Measurements from ENCODE around the gene IRS4.

Gene IRS4

GRCh38 chrX:108736509-108737479, at the start of gene IRS4:
IRS4 (minus strand) TSS chrX:108736563.
- no peak for DNase-seq

GRCh38 chrX:108772549-108772948, 36.2 kb upstream of the IRS4 start:
- no peak for DNase-seq

DNA sequence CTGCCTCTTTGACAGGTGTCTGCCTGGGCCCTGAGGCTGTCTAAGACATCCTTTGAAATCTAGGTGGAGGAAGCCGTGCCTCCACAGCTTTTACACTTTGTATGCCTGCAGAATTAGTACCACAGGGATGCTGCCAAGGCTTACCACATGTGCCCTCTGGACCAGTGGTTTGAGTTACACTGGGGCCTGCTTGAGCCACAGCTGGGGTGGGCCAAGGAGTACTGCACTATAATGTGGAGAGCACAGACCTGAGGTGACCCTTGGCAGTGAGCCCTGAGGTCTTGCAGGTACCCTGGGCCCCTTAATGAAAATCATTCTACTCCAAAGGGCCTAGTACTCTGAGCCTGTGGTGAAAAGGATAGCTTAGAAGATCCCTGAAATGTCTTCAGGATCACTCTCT, 27.2 kb upstream of the IRS4 start:
- DNase-seq: no peak

- DNase-seq: no peak
Measured at GRCh38 chrX:108740299-108740774, 4.0 kb upstream of the IRS4 start.

- DNase-seq: no peak
Measured at GRCh38 chrX:108737754-108738153, 1.4 kb upstream of the IRS4 start.

DNA sequence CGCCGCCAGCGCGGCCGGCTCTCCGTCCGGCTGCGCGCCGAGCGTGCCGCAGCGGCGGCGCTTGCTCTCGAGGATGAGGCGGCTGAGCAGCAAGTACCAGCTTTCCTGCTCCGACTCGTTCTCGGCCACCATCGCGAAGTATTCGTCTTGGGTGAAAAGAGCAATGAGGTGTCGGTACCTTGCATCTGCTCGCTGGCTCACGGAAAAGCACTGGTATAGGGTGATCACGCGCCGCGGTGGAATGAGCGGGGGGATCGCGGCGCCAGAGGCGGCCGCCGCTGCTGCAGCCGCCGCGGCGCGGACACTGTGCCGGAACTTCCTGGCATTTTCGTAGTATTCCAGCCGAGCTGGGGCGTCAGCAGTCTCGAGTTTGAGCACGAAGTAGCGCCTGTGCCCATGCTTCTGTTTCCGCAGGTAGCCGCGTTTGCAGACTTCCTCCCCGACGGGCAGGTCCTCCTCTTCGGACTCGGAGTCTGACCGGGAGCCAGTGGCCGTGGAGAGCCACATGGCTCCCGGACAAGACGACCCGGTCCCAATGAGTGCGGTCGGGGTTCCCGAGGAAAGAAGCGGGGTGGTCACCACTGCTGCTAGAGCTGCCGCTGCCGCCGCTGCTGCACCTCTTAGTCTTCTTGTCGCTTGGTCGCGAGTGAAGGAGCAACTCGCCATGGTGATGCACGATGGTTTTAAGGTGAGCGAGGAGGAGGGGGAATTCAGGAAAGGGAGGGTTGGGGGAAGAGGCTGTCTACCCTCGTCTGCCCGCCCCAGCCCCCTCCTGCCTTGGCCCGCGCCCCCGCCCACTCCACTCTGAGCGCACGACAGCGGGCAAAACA, 469 bp downstream of the IRS4 start:
- no peak for DNase-seq

DNA sequence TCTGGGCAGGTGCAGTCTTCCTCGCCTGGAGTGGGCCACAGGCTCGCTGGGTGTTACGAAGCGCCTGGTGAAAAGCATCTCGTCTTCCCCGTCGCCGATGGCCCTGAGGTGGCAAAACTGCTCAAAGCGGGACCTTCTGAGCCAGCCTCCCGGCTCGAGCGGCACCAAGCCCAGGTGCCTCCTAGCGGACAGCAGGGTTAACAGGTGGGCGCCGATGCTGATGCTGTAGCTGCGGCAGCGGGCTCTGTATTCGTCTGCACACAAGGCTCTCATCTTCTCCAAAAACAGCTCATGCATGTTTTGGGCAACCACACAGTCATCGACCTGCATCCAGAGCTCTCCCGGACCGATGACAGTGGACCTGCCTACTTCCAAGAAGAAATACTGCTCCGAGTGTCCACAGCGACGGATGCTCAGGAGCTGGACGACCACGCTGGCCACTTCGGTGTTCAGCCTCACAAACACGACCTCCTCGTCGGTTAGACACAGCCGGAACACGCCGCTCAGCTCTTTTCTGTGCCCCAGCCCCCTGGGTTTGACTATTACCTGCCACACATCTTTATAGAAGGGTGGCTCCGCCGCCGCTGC, 1.2 kb downstream of the IRS4 start:
- no peak for DNase-seq

DNA sequence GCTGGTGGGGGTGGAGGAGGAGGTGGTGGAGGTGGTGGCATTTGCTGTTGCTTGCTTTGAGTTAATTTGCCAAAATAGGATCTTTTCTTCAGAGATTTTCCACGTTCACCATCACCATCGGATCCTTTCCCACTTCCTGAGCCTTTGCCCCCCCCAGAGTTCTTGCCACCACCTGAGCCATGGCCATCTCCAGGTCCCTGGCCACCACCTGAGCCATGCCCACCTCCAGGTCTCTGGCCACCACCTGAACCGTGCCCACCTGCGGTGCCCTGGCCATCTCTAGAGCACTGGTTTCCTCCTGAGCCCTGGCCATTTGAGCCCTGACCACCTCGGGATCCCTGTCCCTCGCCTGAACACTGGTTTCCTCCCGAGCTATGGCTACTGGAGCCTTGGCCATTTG, 1.9 kb downstream of the IRS4 start:
- no peak for DNase-seq

DNA sequence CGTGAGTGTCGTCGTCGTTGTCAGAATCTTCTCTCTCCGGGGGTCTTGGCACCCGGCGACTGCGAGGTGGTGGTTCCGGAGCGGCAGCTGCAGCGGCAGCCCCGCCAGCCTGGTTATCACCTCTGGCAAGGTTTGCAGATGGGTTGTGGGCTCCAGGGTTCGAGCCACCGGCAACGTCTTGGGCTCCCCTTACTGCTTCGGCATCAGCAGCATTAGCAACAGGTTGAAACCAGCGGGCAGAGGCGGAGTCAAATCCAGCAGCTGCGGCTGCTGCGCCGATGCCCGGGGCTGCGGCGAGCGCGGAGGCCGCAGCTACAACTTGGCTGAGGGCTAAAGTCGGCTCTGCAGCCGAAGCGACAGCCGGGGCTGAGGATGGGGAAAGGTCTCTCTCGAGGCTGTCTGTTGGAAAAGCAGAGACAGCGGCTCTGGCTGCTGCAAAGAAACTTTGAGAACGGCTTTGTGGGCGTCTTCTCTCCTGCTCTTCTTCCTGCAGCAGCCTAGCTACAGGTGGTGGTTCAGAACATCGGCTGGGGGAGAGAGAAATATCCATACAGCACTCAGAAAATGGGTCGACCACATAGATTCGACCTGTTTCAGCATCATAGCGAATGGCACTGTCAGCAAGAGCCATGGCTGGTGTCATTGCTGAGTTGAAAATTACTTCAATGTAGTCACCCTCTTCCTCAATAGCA, 3.6 kb downstream of the IRS4 start:
- no peak for DNase-seq

- DNase-seq: no peak
Measured at GRCh38 chrX:108731153-108731552, 5.2 kb downstream of the IRS4 start.

DNA sequence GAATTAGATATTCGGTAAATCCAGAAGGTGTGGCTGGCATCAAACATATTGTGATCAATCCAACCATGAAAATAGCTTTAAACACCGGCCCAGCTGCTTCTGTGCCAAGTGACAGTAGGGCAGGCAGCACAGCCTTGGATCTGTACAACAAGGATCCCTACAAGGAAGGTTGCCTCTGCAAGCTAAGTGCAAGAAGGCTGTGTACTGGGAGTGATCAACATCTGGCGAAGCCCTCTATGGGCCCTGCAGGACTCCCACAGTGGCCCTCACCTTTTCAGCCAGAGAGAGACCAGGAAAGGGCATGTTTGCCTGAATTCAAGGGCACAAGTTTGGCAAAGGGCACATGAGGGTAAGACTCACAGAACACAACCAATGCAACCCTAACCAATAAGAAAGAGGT, 9.6 kb downstream of the IRS4 start:
- DNase-seq: no peak

DNA sequence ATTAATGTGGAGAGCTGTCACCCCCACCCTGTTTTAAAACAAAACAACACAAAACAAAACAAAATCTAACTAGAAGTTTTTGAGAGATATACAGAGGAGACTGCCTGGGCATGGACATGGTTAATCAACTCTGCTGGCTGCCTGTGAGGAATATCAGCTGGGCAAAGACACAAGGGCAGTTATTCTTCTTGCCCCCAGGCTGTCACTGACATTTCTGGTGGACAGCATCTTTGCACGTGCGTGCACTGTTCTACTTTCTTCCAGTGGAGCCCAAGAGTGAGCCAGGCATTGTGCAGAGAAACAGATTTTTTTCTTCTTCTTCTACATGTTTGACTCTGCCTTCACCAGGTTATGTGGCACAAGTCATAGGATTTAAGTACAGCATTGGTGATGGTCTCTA, 13.8 kb downstream of the IRS4 start:
- no peak for DNase-seq

GRCh38 chrX:108712886-108713285, 23.5 kb downstream of the IRS4 start:
- no peak for DNase-seq

DNA sequence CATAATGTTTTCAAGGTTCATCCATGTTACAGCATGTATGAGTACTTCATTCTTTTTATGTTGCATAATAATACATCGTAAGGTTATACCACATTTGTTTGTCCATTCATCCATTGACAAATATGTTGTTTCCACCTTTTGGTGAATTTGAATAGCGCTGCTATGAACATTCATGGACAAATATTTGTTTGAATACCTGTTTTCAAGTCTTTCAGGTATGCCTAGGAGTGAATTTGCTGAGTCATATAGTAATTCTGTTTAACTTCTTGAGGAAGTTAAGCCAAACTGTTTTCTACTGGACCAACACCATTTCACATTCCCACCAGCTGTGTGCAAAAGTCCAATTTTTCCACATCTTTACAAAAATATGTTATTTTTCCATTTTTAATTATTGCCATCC, 31.5 kb downstream of the IRS4 start:
- DNase-seq: no peak

- no peak for DNase-seq
Measured at GRCh38 chrX:108702530-108702929, 33.8 kb downstream of the IRS4 start.

GRCh38 chrX:108701633-108702032, 34.7 kb downstream of the IRS4 start:
- DNase-seq: no peak

GRCh38 chrX:108699368-108699767, 37.0 kb downstream of the IRS4 start:
- DNase-seq: peak; percentile 12

DNA sequence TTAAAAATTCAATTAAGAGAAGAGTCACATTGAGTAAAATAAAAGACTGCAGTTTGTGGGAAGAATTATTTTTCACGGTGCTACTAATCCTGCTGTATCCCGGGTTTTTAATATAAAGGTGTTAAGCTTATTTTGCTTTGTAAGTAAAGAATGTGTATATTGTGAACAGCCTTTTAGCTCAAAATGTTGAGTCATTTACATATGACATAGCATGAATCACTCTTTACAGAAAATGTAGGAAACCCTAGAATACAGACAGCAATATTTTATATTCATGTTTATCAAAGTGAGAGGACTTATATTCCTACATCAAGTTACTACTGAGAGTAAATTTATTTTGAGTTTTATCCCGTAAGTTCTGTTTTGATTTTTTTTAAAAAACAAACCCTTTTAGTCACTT, 39.7 kb downstream of the IRS4 start:
- DNase-seq: no peak
